Panc1 (cell line): ENCODE data around the gene VWA2. TPM values are rescaled to one million over a fixed set of nuclear protein-coding genes. Genes with fewer than 3 reads are reported as not detected.

ENCODE experiments used
- ATAC-seq: fragments of 200-7000 bp; cut with Tn5 transposase; 2 replicates; pipeline ENCODE4 v1.9.1; 2020; ENCODE audit warnings: mild to moderate bottlenecking, moderate library complexity
- BruUV-seq: library from RNA; stranded (reverse); fragments of 400-500 nt; replicated peaks from 2 replicates; lab custom pipeline; 2021; lab: Mats Ljungman, UMichigan
- CTCF ChIA-PET: fragments of 300-600 bp; sonication (Branson Sonifier 250); formaldehyde crosslinking; loops from one replicate; lab custom pipeline; 2022; ENCODE audit warnings: antibody characterized with exemption; lab: Charles Lee
- POLR2A ChIA-PET: fragments of 300-600 bp; sonication (Branson Sonifier 250); formaldehyde crosslinking; loops from one replicate; lab custom pipeline; 2022; ENCODE audit warnings: antibody characterized with exemption; lab: Charles Lee
- DNase-seq: peaks from one replicate; pipeline ENCODE4 v3.0.0-alpha.2; 2010; ENCODE audit warnings: low read depth, low spot score
- H3K27ac ChIP-seq: 2 replicates; pipeline ENCODE4 v1.5.1; 2011; ENCODE audit warnings: mild to moderate bottlenecking, low read length, inconsistent platforms
- H3K27me3 ChIP-seq: fragments of 200-500 bp; sonication (Bioruptor generic); 2 replicates; pipeline ENCODE4 v1.6.0; 2014; ENCODE audit warnings: low read length, inconsistent platforms; ENCODE audit not compliant: control insufficient read depth, insufficient read depth
- H3K36me3 ChIP-seq: fragments of 200-500 bp; sonication (Bioruptor generic); 2 replicates; pipeline ENCODE4 v1.5.1; 2014; ENCODE audit warnings: inconsistent platforms, mild to moderate bottlenecking, low read length, moderate library complexity; ENCODE audit not compliant: control insufficient read depth, insufficient read depth
- H3K4me1 ChIP-seq: 2 replicates; pipeline ENCODE4 v1.5.1; 2011; ENCODE audit warnings: inconsistent platforms, mild to moderate bottlenecking, low read length, moderate library complexity; ENCODE audit not compliant: control insufficient read depth, insufficient read depth
- H3K4me3 ChIP-seq, 2 experiments: 2 replicates each; pipeline ENCODE4 v1.5.1; 2011 to 2012; ENCODE audit warnings: low read depth in 2 of 2, low read length in 2 of 2, mild to moderate bottlenecking in 2 of 2, inconsistent platforms in 1 of 2, moderate library complexity in 1 of 2
- H3K9me3 ChIP-seq: fragments of 200-500 bp; sonication (Bioruptor generic); 2 replicates; pipeline ENCODE4 v1.5.1; 2014; ENCODE audit warnings: low read depth, mild to moderate bottlenecking, inconsistent platforms, low read length, moderate library complexity; ENCODE audit not compliant: control insufficient read depth, insufficient read depth
- CTCF ChIP-seq: fragments of 450-650 bp; IDR thresholded peaks from 2 replicates; pipeline ENCODE4 v1.5.1; 2017; ENCODE audit warnings: mild to moderate bottlenecking
- POLR2AphosphoS5 ChIP-seq: IDR thresholded peaks from 2 replicates; pipeline ENCODE4 v1.6.1; 2012; ENCODE audit warnings: mild to moderate bottlenecking, low read depth, low read length, moderate library complexity
- REST ChIP-seq, 2 experiments: IDR thresholded peaks; 2 replicates each; pipeline ENCODE4 v1.6.1; 2011 to 2012; ENCODE audit warnings: low read depth in 2 of 2, control low read depth in 1 of 2, low read length in 1 of 2, mild to moderate bottlenecking in 1 of 2, moderate library complexity in 1 of 2; ENCODE audit not compliant: insufficient read depth in 1 of 2
- SIN3A ChIP-seq: IDR thresholded peaks from 2 replicates; pipeline ENCODE4 v1.6.1; 2012; ENCODE audit warnings: low read depth, mild to moderate bottlenecking, low read length, moderate library complexity, borderline replicate concordance; ENCODE audit not compliant: insufficient read depth
- TCF7L2 ChIP-seq: IDR thresholded peaks from 2 replicates; pipeline ENCODE4 v1.6.1; 2011; ENCODE audit warnings: mild to moderate bottlenecking, low read depth, low read length, inconsistent platforms
- in situ Hi-C: cut with HindIII; loops from 2 replicates; pipeline ENCODE4 v1.10.0; 2016; ENCODE audit warnings: low sequenced_read_pairs, low pct_unique_long_range_greater_than_20kb
- intact Hi-C: fragments of 100-400 bp; cut with micrococcal nuclease; formaldehyde crosslinking; loops from one replicate; pipeline ENCODE4 v1.10.0; 2022; ENCODE audit not compliant: unreplicated experiment
- total RNA-seq: library from RNA; stranded (reverse); gene quantifications from one replicate; pipeline ENCODE4 v1.2.1, GENCODE V29; 2021; ENCODE audit not compliant: unreplicated experiment

VWA2 gene
- total RNA-seq, 1 experiment from 2014 or later = 0.77 TPM

- H3K4me1 ChIP-seq = peaks cover 5% of the 10 kb centered on the region; the same call in 1 of the 2 replicates
- no peaks in the 10 kb centered on the region for H3K9me3 ChIP-seq
- H3K27ac ChIP-seq = no peak overlapping the region
- ChIA-PET POLR2A (no interaction called here), CTCF (interaction anchor here (1.6 kb wide), 1 partner anchor 19 kb away, joined by 3 read pairs; no protein-coding TSS in a partner anchor)
- H3K27me3 ChIP-seq = no peaks in the 10 kb centered on the region
- intact Hi-C loops (no loop called here), in situ Hi-C loops (no loop called here)
- TF ChIP-seq SIN3A (no peak), POLR2AphosphoS5 (no peak), TCF7L2 (no peak), REST (IDR thresholded peaks at IDR 0.05; ENCODE audit: insufficient read depth in 1 of 2, low read depth in 2 of 2, low read length in 1 of 2) (no peak), CTCF (no peak)
- no peaks in the 10 kb centered on the region for H3K36me3 ChIP-seq
- no peak for ATAC-seq
- no peak for DNase-seq
- no peak overlapping the region for H3K4me3 ChIP-seq
- no TSS peak for BruUV-seq
Observed at GRCh38 chr10:114284346-114285071, 45.5 kb downstream of the VWA2 start.

GRCh38 chr10:114285961-114286441, 46.9 kb downstream of the VWA2 start:
- intact Hi-C loops = no loop called here
- DNase-seq (no peak), ATAC-seq (peak; percentile 7; the same call in 1 of the 2 replicates)
- peaks cover 5% of the 10 kb centered on the region; the same call in 1 of the 2 replicates for H3K4me1 ChIP-seq
- H3K27ac ChIP-seq = no peak overlapping the region
- no peaks in the 10 kb centered on the region for H3K9me3 ChIP-seq
- no TSS peak for BruUV-seq
- in situ Hi-C loops = no loop called here
- ChIA-PET POLR2A (no interaction called here), CTCF (interaction anchor here (2.1 kb wide), 1 partner anchor 18 kb away, joined by 5 read pairs; no protein-coding TSS in a partner anchor)
- no peak for TF ChIP-seq CTCF
- no peak for TF ChIP-seq TCF7L2
- no peak for TF ChIP-seq SIN3A
- no peak; the same call in 1 of the 2 replicates for TF ChIP-seq POLR2AphosphoS5
- TF ChIP-seq REST (IDR thresholded peaks at IDR 0.05; ENCODE audit: insufficient read depth in 1 of 2, low read depth in 2 of 2, low read length in 1 of 2) = no peak
- H3K36me3 ChIP-seq = no peaks in the 10 kb centered on the region
- H3K27me3 ChIP-seq = no peaks in the 10 kb centered on the region
- no peak overlapping the region for H3K4me3 ChIP-seq
